ENCODE results near the gene UBE2E1.
"Not testable (repeated sequence)": the region's sequence is repeated elsewhere in the genome, so short reads cannot be mapped to it uniquely, and the experiment has no call there.

The UBE2E1 gene

GRCh38 chr3:23884481-23884880 is 78.7 kb downstream of the UBE2E1 start:
- DNase-seq: no peak

DNA sequence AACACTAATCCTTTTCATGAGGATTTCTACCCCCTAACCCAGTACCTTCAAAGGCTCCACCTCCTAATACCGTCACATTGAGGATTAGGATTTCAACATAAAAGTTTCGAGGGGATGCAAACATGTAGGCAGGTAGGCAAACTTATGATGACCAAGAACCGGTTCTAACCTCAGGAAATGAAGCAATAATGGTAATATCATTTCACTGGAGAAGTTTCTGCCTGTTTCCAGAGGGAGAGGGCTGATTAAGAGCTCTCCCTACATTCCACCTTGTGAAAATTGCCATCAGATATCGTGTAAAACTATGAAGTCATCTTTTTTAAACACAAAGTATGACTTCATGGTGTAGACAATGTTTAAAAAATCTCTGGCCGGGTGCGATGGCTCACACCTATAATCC is 79.5 kb downstream of the UBE2E1 start:
- no peak for DNase-seq

DNA sequence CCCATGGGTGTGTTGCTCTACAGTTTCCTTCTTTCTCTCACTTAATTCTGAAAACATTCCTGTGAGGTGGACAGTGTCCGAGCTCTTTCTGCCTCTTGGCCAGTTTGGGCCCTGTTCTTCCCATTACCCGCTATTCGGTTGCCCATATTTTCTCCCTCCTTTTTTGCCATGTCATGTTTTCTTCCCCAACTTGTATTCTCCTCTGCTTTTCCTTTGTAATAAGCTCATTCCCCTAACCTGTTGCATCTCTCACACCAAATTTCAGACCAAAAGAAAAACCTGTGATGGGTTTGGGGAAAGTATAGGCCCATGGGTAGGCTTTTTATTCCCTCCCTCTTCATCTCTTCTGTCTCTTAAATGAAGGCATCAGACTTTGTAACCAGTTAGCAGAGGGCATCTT is 80.6 kb downstream of the UBE2E1 start:
- no peak for DNase-seq

DNA sequence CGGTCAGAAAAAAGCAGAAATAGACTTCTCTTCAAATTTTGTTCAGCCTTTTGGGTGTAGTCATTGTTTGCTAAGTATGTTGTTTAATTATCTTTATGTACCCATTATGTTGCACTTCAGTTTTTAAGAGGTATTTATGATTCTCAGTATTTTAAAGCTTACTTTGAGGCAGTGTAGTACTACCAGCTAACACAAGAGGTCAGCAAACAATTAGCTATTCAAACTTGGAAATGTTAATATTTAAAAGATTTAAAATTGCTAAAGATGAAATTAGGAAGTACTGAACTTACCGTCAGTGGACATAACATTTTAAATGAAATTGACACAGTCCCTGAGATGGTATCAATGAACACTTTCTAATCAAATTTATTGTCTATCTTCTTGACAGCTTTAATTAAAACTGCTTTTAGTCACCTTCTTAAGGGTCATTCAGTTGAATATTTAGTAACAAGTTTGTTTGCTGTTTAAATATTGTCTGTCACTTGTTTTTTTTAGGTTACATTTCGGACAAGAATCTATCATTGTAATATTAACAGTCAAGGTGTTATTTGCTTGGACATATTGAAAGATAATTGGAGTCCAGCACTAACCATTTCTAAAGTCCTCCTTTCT is 83.0 kb downstream of the UBE2E1 start:
- DNase-seq: peak; percentile 51

DNA sequence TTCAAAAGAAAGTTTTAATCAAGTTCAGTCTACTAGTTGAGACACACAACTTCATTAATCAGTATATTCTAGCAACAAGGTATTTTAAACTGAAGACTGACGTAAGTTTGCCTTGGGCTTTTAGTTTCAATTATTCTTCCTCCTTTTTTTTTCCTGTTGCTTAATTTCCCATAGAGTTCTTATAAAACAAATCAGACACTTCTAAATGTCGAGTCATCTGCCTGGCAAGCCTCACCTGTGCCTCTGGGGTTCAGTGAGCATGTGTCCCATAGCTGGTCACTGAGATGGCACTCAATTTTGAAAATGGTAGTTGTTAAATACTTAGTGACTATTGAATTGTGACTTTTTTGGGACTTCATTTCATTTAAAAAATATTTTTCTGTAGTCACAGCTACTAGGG is 83.6 kb downstream of the UBE2E1 start:
- DNase-seq: no peak

- no peak for DNase-seq
Measured at GRCh38 chr3:23889950-23890349, 84.2 kb downstream of the UBE2E1 start.

GRCh38 chr3:23894254-23895061 is 88.7 kb downstream of the UBE2E1 start:
- no peak for DNase-seq

GRCh38 chr3:23895181-23895580 is 89.4 kb downstream of the UBE2E1 start:
- DNase-seq: no peak

DNA sequence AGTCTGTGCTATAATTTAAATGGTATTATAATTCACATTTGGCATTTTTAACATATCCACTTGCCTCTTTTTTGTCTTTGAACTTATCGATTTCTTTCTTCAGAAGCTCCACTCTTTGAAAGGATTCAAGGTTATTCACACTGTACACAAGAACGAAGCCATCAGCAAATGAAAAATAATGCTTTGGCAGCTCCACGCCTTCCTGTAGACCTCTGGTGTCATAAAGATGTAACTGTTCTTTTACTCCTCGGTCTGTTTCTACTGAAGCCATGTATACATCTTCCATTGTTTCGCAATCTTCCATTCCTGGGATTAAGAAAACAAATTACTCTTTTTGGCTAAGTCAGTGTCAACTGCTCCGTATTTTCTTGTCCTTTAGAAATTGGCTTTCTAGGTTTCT is 95.0 kb downstream of the UBE2E1 start:
- DNase-seq: no peak

DNA sequence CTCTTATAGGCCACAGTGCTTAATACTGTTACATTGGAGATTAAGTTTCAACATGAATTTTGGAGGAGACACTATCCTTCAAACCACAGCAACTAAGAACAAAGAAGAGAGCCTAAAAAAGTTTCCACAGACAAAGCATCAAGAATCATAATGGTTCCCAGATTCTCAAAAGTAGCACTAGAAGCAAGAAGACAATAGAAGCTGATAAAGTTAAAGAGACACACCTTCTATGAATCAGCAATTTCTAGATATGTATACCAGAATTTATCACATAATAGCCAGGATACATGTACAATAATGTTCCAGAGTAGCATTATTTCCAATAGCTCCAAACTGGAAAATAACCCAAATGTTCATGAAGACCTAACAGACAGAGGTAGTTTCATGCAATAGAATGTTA is 98.8 kb downstream of the UBE2E1 start:
- DNase-seq: no peak

DNA sequence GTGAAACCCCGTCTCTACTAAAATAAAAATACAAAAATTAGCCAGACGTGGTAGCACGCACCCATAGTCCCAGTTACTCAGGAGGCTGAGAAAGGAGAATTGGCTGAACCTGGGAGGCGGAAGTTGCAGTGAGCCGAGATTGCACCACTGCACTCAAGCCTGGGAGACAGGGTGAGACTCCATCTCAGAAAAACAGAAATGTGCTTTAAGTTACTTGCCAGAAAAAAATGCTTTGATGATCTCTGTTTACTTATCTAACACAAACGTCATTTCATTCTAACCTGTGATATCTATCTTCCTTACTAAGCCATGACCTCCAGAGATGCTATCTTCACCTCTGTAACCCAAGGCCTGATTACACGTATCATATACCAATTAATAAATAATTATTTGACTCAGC is 103.6 kb downstream of the UBE2E1 start:
- no peak for DNase-seq

DNA sequence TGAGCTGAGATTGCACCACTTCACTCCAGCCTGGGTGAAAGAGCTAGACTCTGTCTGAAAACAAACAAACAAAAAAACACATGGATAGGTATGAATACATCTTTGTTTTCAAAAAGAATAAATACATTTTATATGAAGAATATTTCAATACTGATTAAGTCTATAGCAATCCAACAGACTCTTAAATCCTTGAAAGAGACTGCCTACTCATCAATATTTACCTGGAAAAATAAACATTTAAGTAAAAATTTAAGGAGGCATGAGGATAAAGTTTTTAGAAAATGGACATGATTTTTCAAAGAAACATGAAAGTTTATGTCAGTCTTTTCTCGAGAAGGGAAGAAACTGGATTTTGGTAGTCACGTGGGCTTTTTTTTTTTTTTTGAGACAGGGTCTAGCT is 105.6 kb downstream of the UBE2E1 start:
- DNase-seq: no peak

DNA sequence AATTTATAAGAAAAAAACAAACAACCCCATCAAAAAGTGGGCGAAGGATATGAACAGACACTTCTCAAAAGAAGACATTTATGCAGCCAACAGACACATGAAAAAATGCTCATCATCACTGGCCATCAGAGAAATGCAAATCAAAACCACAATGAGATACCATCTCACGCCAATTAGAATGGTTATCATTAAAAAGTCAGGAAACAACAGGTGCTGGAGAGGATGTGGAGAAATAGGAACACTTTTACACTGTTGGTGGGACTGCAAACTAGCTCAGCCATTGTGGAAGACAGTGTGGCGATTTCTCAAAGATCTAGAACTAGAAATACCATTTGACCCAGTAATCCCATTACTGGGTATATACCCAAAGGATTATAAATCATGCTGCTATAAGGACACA is 106.6 kb downstream of the UBE2E1 start:
- not testable (repeated sequence) for DNase-seq

DNA sequence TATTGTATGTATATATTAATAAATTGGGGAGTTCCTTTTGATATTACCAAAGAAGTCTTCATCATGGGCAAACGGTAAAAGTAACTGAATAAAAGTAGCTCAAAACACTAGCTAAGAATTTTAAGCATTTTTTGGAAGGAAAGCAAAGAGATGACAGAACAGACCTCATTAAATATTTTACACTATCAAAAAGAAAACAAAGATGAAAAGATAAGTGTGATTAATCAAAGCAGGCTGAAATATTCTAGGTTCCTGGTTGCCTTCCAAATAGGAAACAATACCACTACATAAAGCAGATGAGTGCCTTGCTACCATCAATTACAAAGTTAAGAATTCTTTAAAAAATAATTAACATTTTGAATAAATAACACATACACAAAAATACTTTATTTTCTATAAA is 107.4 kb downstream of the UBE2E1 start:
- no peak for DNase-seq

DNA sequence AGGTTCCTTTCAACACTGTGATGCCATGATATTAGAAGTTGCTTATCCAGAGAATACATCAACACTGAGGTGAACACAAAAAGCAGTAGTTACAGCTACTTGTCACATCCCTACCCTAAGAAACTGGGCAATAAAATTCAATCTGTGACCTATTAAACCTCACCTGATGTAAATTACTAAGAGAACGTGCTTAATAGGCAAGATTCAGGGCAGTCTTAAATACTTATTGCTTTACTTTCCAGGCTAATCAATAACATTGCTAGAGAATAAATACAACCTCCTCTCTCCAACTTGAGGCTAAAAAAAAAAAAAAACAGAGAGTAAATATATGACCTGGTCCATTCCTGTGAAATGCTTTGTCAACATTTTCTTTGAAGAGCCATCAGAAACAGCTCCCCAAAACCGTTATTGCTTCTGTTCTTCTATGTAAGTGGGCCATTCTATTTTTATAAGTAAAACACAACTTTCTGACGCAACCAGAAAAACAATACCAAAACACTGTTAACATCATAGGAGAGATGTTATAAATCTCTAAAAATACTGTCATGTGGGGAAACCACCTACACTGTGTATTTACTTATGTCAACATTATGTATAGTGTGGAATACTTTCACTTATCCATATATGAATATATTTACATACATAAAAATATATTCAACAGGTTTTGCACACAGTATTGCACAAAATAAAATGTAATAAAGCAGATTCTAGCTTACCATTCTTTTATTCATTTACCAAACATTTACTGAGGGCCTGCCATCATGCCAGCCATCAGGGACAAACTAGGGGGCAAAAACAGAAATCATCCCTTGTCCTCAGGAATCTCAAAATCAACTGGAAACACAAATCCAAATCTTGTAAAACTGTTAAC is 108.4 kb downstream of the UBE2E1 start:
- DNase-seq: no peak

DNA sequence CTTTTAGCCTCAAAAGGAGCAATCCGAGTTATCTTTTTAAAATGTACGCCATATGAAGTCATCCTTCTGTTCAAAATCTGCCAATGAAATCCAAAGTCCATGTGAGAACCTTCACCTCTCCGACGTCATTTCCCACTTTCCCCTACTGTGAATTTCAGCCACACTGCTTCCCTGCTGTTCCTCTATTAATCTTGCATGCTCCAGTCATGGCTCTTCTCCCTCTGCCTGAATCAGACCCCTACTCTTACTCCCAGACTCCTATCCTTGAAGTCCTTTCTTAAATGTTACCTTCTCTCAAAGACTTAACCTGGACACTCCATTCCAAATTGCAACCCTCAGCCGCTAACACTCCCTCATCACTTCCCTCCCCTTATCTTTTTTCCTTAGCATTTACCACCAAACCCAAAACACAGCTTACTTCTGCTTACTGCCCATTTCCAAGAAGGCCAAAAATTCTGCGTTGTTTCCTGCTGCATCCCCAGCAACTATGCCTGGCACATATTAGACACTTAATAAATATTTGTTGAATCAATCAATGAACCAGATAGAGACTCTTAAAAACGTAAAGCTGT is 109.9 kb downstream of the UBE2E1 start:
- no peak for DNase-seq

DNA sequence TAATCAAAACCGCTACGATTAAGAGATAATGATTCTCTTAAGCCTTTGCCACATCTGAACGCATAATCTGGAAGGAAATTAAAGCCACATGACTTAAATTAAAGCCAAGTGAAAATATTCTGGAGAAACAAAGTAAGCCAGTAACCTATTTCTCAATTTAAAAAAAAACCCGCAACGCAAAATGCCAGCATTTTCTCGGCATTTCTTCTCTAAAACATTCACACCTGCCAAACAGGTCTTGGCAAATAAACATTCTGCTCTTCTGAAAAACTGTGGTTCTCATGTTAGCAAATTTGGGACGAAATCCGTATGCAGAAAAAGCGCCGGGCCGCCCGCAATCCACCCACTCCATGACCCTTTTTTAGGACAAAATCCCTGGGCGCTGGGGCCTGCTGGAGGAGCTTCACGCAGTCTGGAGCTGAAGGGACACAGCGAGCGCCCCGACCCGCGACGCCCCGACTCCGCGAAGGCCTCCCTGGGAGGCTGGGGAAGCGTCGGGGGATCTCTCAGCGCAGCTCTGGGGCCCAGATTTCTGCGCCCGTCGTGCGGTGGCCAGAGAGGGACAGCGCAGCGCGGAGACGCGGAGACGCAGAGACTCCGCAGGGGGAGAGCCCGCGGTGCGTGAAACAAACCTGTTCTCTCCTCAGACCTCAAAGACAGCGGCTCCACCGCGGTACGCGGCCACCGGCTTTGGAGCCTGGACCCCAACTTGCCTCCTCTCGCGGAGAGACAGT is 110.6 kb downstream of the UBE2E1 start:
- no peak for DNase-seq

DNA sequence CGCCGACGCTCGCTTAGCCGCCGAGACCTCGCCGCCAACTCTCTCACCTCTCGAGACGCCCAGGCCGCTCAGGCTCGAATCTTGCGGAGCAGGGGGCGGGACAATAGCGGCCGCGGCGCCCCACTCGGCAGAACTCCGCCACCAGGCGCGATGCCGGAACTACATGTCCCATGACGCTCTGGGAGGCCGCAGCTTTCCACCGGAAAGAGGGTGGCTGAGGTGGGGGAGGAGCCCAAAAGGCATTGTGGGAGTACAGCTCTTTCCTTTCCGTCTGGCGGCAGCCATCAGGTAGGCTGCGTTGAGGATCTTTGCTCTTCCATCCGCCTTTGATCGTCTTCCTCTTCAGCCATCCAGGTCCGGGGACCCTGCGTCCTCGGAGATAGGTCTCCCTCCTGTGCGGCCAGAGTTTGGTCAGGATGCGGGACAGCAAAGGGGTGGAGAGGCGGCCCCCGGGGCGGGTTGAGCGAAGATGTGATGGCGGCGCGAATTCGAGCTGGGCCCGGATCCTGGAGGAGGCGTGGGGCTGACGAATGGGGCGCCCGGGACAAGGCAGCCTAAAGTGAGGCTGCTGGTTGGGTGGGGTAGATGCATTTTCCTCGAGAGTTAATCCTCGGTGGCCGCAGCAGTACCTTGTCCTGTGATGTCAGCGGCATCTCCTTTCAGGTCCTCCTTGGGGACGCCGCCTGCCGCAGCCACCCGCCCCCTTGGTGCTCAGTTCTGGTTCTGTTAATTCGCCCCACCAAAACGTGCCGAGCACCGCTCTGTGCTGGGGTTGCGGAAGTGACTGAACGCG is 111.3 kb downstream of the UBE2E1 start, which contains the start of the genes NKIRAS1 and RPL15:
Gene NKIRAS1, minus strand, starts transcription at position 105 of the 793 bp plus-strand sequence. CDS start 6,086 bp downstream, outside the sequence.
Gene RPL15, plus strand, starts transcription at position 247 of the 793 bp plus-strand sequence. CDS start 728 bp downstream, outside the sequence.
- DNase-seq: peak; percentile 98

- DNase-seq: not testable (repeated sequence)
Measured at GRCh38 chr3:23917679-23918303, 112.0 kb downstream of the UBE2E1 start.

DNA sequence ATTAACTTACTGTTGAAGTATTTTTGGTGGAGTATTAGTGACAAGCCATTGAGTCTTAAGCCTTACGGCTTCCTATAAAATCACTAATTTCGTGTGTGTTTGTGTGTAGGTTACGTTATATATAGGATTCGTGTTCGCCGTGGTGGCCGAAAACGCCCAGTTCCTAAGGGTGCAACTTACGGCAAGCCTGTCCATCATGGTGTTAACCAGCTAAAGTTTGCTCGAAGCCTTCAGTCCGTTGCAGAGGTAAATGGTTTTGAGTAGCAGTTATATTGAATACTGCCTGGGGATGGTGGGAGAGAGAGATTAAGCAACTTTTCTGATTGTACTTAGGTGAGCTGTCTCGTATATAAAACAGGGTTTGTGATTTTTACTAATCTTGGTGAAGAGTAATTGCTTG is 112.6 kb downstream of the UBE2E1 start:
- not testable (repeated sequence) for DNase-seq

DNA sequence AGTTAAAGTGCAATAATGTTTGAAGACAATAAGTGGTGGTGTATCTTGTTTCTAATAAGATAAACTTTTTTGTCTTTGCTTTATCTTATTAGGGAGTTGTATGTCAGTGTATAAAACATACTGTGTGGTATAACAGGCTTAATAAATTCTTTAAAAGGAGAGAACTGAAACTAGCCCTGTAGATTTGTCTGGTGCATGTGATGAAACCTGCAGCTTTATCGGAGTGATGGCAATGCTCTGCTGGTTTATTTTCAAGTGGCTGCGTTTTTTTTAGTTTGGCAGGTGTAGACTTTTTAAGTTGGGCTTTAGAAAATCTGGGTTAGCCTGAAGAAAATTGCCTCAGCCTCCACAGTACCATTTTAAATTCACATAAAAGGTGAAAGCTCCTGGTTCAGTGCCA is 113.9 kb downstream of the UBE2E1 start:
- no peak for DNase-seq
